Fibroblast of the aortic adventitia (primary cell): ENCODE results near the gene DENND1C. TPM values are rescaled to one million over a fixed set of nuclear protein-coding genes. Genes with fewer than 3 reads are reported as not detected.
A peak's percentile ranks its signal among the peaks of the same experiment; 100 is the strongest.
"Not testable (repeated sequence)": the region's sequence is repeated elsewhere in the genome, so short reads cannot be mapped to it uniquely, and the experiment has no call there.

Experiments used
- DNase-seq: peaks from one replicate; pipeline ENCODE4 v3.0.0-alpha.2; 2010; ENCODE audit warnings: low read depth
- H3K4me3 ChIP-seq: 2 replicates; pipeline ENCODE4 v1.5.1; 2011; ENCODE audit warnings: low read depth, mild to moderate bottlenecking, control low read depth, low read length, moderate library complexity
- total RNA-seq: library from RNA; depleted of rRNA; stranded (reverse); fragments of >200 nt; gene quantifications from 2 replicates; pipeline ENCODE4 v1.2.3, GENCODE V29; 2012; ENCODE audit warnings: low replicate concordance
- TF ChIP-seq, protein P1 (sequence below): IDR thresholded peaks from 2 replicates; pipeline ENCODE4 v1.5.1; 2011; ENCODE audit warnings: mild to moderate bottlenecking, low read length, control low read depth, inconsistent platforms; ENCODE audit not compliant: insufficient read depth

Gene DENND1C
- total RNA-seq, 1 donor, result not detected

DNA sequence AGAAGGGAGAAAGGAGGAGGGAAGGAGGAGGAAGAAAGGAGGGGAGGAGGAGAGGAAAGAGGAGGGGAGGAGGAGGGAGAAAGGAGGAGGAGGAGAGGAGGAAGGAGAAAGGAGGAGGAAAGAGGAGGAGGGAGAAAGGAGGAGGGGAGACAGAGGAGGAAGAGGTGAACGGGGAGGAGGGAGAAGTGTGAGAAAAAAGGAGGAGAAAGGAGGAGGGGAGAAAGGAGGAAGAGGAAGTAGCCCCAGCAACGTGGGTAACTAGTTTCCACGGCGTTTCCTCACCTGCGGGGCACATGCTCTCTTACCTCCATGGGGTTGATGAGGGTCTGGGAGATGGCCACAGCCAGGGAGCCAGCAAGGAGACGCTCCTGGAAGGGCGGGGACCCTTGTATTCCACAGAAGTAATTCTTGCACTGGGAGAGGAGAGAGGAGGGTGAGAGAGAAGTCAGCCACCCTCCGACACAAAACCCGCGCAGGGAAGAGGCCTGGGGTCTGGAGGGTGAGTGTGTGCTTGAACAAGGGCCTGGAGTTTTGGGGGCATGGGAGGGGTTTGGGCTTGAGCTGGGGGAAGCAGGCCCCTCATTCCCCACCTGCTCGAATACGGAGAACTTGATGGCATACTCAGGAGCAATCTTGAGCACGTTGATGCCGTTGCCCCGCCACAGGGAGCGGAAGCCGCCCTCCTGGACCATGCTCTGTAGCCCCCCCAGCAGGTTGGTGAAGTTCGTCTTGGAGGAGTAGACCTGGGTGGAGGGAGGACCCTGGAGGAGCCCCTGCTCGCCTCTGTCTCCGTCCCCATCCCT is 52.0 kb downstream of the DENND1C start:
- H3K4me3 ChIP-seq, result no peak overlapping the region
- TF ChIP-seq, protein P1, sequence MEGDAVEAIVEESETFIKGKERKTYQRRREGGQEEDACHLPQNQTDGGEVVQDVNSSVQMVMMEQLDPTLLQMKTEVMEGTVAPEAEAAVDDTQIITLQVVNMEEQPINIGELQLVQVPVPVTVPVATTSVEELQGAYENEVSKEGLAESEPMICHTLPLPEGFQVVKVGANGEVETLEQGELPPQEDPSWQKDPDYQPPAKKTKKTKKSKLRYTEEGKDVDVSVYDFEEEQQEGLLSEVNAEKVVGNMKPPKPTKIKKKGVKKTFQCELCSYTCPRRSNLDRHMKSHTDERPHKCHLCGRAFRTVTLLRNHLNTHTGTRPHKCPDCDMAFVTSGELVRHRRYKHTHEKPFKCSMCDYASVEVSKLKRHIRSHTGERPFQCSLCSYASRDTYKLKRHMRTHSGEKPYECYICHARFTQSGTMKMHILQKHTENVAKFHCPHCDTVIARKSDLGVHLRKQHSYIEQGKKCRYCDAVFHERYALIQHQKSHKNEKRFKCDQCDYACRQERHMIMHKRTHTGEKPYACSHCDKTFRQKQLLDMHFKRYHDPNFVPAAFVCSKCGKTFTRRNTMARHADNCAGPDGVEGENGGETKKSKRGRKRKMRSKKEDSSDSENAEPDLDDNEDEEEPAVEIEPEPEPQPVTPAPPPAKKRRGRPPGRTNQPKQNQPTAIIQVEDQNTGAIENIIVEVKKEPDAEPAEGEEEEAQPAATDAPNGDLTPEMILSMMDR, result no peak
- DNase-seq, result no peak

DNA sequence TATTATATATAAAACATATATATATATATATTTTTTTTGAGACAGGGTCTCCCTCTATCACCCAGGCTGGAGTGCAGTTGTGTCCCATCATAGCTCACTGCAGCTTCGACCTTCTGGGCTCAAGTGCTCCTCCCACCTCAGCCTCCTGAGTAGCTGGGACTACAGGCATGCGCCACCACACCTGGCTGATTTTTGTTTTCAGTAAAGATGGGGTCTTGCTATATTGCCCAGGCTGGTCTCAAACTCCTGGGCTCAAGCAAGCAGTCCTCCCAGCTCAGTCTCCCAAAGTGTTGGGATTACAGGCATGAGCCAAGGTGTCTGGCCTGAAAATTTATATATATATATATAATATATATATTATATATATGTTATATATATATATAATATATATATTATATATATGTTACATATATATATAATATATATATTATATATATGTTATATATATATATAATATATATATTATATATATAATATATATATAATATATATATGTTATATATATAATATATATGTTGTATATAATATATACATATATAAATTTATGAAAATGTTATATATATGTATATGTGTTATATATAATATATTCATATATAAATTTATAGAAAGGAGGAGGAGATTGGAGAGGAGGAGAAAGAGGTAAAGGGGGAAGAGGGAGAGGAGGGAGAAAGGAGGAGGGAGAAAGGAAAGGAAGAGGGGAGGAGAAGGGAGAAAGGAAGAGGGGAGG is 52.7 kb downstream of the DENND1C start:
- not testable (repeated sequence) for H3K4me3 ChIP-seq, DNase-seq

DNA sequence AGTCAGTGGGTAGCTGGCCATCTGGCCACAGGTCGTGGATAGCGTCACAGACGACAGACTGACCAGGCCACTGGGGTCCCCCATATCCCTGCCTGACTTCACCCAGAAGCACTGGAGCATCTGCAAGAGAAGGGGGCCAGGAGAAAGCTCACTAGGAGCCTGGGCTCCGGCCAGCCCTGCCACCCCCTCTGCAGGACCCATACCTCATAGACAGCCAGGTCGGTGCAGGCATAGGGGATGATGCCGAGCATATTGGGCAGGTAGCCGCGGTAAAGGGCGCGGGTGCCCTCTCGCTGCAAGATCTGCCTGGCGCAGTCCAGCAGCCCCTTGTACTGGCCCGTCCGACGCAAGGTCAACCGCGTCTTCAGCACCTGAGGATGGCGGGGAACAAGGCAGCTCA is 54.5 kb downstream of the DENND1C start:
- DNase-seq, result no peak
- TF ChIP-seq, protein P1, result no peak

DNA sequence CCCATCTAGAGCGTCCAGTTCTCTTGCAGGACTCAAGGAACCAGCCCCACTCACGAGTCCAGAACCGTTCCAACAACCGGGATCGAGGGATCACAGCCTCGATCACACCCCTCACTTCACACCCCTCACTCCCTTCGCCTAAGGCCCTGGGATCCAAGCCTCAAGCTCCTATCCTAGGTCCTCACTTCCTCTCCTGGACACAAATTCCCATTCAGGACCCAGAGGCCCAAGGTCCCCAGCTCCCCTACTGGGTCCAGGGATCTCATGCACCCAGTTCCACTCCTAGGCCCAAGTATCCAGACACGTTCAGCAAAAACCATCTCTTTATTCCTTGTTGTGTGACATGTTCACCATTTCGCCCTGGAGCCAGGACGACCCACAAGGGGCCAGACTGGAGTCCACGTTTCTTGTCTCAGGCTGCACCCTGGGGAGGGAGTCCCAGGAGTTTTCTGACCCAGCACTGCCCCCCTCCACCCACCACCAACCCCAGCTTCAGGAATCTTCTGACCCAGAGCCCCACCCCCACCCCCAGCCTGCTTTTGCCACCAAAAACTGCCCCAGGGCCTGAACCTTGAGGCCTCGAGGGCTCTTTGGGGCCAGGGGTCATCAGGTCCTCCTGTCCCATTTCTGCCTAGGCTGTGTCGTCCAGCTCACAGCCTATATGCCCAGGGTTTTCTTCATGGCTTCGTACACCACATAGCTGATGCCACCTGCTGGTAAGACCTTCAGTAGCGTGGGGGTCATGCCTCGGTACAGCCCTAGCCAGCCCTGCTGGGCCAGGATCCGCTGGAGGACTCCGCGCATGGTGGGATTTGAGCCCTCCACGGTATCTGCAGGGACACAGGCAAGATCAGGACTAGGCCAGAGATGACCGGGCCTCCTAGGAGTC is 55.6 kb downstream of the DENND1C start:
- TF ChIP-seq, protein P1, result no peak
- no peak for DNase-seq
- no peak overlapping the region for H3K4me3 ChIP-seq

More for the DNA sequence above, 54.5 kb downstream of the DENND1C start:
- H3K4me3 ChIP-seq, result no peak overlapping the region

DNA sequence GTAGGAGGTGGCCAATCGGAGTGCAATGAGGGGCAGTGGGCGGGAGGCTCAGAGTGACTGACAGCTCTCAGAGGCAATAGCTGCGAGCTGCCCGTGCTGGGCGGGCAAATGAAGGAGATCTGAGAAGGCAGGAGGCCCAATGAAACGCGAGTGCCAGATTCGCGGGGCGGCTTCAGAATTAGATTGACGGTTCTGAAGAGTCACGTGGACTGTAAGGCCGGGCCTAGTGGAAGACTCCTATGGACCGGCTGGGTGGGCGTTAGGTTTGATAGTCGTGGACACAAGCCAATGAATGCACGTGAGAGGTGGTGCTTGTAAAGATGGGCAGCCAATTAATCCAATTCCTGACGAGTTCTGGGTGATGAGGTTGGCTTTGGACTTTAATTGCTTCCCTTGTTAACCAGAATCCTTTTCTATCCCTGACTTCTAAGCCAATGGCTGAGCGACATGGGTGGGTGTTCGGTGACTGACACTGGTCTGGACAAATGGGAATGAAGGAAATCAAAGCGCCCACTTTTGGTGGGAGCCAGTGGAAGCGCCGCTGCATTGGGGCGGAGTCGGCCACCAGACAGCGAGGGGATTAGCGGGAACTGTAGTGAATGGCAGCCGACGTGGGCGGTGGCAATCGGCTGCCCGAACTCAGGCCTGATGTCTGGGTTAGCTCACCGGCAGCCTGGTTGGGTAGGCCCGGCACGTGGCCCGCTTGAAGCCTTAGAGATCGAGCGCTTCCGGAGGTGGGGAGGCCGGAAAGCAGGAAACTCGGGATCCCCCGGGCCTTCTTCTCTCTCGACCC is 56.5 kb downstream of the DENND1C start:
- peak; percentile 100 for DNase-seq
- TF ChIP-seq, protein P1, result no peak
- H3K4me3 ChIP-seq, result peak overlapping the region; percentile 18

- DNase-seq, result no peak
- TF ChIP-seq, protein P1, result no peak
- peak within 1 kb of the TSS; percentile 96 for H3K4me3 ChIP-seq
These were observed 57.2 kb downstream of the DENND1C start, which contains the start of gene KHSRP for GRCh38 chr19:6424195-6424938. Gene KHSRP, minus strand, starts transcription at chr19:6424811. Its CDS starts 110 bp downstream, at chr19:6424701.
